Daoy (cell line): ENCODE data around the gene TMEM106B. TPM values are rescaled to one million over a fixed set of nuclear protein-coding genes. Genes with fewer than 3 reads are reported as not detected.
A peak's percentile ranks its signal among the peaks of the same experiment; 100 is the strongest.

Source experiments
- DNase-seq: peaks from one replicate; pipeline ENCODE4 v3.0.0-alpha.2; 2015; ENCODE audit warnings: low read depth
- total RNA-seq: library from RNA; depleted of rRNA; stranded (reverse); fragments of >200 nt; shearing (Covaris generic); gene quantifications from 2 replicates; pipeline ENCODE4 v1.2.3, GENCODE V29; 2014

The TMEM106B gene
- total RNA-seq, 1 experiment from 2014 or later = 63.4 TPM

GRCh38 chr7:12228024-12228423 is 16.9 kb downstream of the TMEM106B start:
- DNase-seq = no peak

GRCh38 chr7:12229046-12229445 is 18.0 kb downstream of the TMEM106B start:
- no peak for DNase-seq

GRCh38 chr7:12231097-12231496 is 20.0 kb downstream of the TMEM106B start:
- no peak for DNase-seq

- no peak for DNase-seq
These were observed 22.1 kb downstream of the TMEM106B start for GRCh38 chr7:12233175-12233574.

- DNase-seq = no peak
These were observed 23.3 kb downstream of the TMEM106B start for GRCh38 chr7:12234334-12234865.

- DNase-seq = no peak
These were observed 24.9 kb downstream of the TMEM106B start for GRCh38 chr7:12235970-12236369.

- DNase-seq = no peak
These were observed 25.9 kb downstream of the TMEM106B start for GRCh38 chr7:12237007-12237406.

- no peak for DNase-seq
These were observed 28.7 kb downstream of the TMEM106B start for GRCh38 chr7:12239806-12240205.

GRCh38 chr7:12244129-12244528 is 33.0 kb downstream of the TMEM106B start:
- peak; percentile 30 for DNase-seq

GRCh38 chr7:12244694-12245093 is 33.6 kb downstream of the TMEM106B start:
- DNase-seq = no peak

- DNase-seq = no peak
These were observed 38.6 kb downstream of the TMEM106B start for GRCh38 chr7:12249706-12250105.

- no peak for DNase-seq
These were observed 39.1 kb downstream of the TMEM106B start for GRCh38 chr7:12250232-12250631.

GRCh38 chr7:12256090-12256489 is 45.0 kb downstream of the TMEM106B start:
- DNase-seq = peak; percentile 20

GRCh38 chr7:12257582-12257981 is 46.5 kb downstream of the TMEM106B start:
- DNase-seq = peak; percentile 78

GRCh38 chr7:12258074-12258473 is 47.0 kb downstream of the TMEM106B start:
- DNase-seq = no peak

- DNase-seq = no peak
These were observed 56.4 kb downstream of the TMEM106B start for GRCh38 chr7:12267542-12267941.

GRCh38 chr7:12269100-12269895 is 58.2 kb downstream of the TMEM106B start:
- no peak for DNase-seq

- DNase-seq = no peak
These were observed 69.9 kb downstream of the TMEM106B start for GRCh38 chr7:12281038-12281437.

GRCh38 chr7:12287901-12288300 is 76.8 kb downstream of the TMEM106B start:
- DNase-seq = no peak

GRCh38 chr7:12289996-12290395 is 78.9 kb downstream of the TMEM106B start:
- no peak for DNase-seq

GRCh38 chr7:12290761-12291160 is 79.7 kb downstream of the TMEM106B start:
- DNase-seq = no peak

GRCh38 chr7:12291870-12292269 is 80.8 kb downstream of the TMEM106B start:
- DNase-seq = no peak
